H1 (cell line): ENCODE measurements around the gene ASIC1.

ENCODE experiments used
- CHD7 ChIP-seq: fragments of 300-600 bp; sonication (generic); IDR thresholded peaks from 2 replicates; pipeline ENCODE4 v1.7.1; 2012; ENCODE audit warnings: low read length, moderate library complexity, mild to moderate bottlenecking, inconsistent platforms; ENCODE audit not compliant: insufficient replicate concordance
- CTCF ChIP-seq, 3 experiments: IDR thresholded peaks; 1 replicate in 2 of 3; 2 replicates in 1 of 3; pipeline versions ENCODE4 v1.5.1 to v1.6.1; 2011; ENCODE audit warnings: low read length in 3 of 3, mild to moderate bottlenecking in 3 of 3, inconsistent platforms in 2 of 3, low read depth in 1 of 3, moderate library complexity in 1 of 3; ENCODE audit not compliant: insufficient read depth in 1 of 3; ENCODE audit errors: control extremely low read depth in 1 of 3
- EGR1 ChIP-seq: IDR thresholded peaks from 2 replicates; pipeline ENCODE4 v1.6.1; 2011; ENCODE audit warnings: low read depth, low read length, borderline replicate concordance
- JUND ChIP-seq: IDR thresholded peaks from 2 replicates; pipeline ENCODE4 v1.6.1; 2011; ENCODE audit warnings: mild to moderate bottlenecking, improper control_type of control experiment, low read length
- KDM5A ChIP-seq: fragments of 200-600 bp; IDR thresholded peaks from 2 replicates; pipeline ENCODE4 v1.7.1; 2012; ENCODE audit warnings: mild to moderate bottlenecking, low read length, inconsistent platforms, mixed read lengths
- POLR2A ChIP-seq, 2 experiments: IDR thresholded peaks; 1 replicate in 1 of 2; 2 replicates in 1 of 2; pipeline ENCODE4 v1.6.1; 2011; ENCODE audit warnings: low read depth in 2 of 2, low read length in 2 of 2, mild to moderate bottlenecking in 2 of 2; ENCODE audit errors: control extremely low read depth in 1 of 2
- RAD21 ChIP-seq, 2 experiments: IDR thresholded peaks in 1 of 2; conservative IDR thresholded peaks in 1 of 2; 2 replicates each; pipeline ENCODE4 v1.6.1; 2011; ENCODE audit warnings: low read depth in 2 of 2, low read length in 2 of 2, improper control_type of control experiment in 1 of 2, inconsistent platforms in 1 of 2, mild to moderate bottlenecking in 1 of 2, moderate library complexity in 1 of 2
- TAF7 ChIP-seq: optimal IDR thresholded peaks from 2 replicates; pipeline ENCODE3; 2011; ENCODE audit warnings: low read depth, mild to moderate bottlenecking, inconsistent platforms, low read length, moderate library complexity, borderline replicate concordance
- USF2 ChIP-seq: IDR thresholded peaks from 2 replicates; pipeline ENCODE4 v1.6.1; 2011; ENCODE audit warnings: low read length, improper control_type of control experiment

- TF ChIP-seq CTCF (IDR thresholded peaks at IDR 0.05; ENCODE audit: control extremely low read depth in 1 of 3, insufficient read depth in 1 of 3, low read depth in 1 of 3, low read length in 3 of 3) (no peak), USF2 (no peak), JUND (no peak), CHD7 (no peak), POLR2A (IDR thresholded peaks at IDR 0.05; ENCODE audit: control extremely low read depth in 1 of 2, low read depth in 2 of 2, low read length in 2 of 2) (no peak), TAF7 (no peak), EGR1 (no peak), RAD21 (IDR thresholded peaks at IDR 0.05 in 1 of 2, conservative IDR thresholded peaks at IDR 0.05 in 1 of 2; ENCODE audit: low read depth in 2 of 2, low read length in 2 of 2) (no peak), KDM5A (no peak)
Observed at GRCh38 chr12:50075808-50076170, 18.4 kb downstream of the ASIC1 start.
